GM18520 (cell line): ENCODE data around the gene CCR5AS.
"Not testable (repeated sequence)": the region's sequence is repeated elsewhere in the genome, so short reads cannot be mapped to it uniquely, and the experiment has no call there.

Experiments used
- ATAC-seq: cut with Tn5 transposase; IDR thresholded peaks from one replicate; pipeline ENCODE4 v1.9.1; 2021; ENCODE audit not compliant: unreplicated experiment

The CCR5AS gene

DNA sequence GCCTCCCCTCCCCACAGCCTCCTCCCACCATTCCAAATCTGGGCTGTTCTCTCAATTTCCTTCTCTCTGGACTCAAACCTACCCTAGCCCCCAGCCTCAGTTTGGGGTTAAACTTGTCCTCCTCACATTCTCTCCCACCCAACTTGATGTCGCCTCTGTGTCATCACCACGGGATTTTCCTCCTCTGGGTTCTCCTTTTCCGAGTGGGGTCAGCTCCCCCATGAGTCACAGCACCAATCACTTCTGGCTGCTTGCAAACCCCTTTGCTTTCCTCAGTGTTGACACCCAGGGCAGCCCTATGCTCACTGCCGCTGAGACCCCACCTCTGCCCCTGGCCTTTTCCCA is 451 bp downstream of the CCR5AS start:
- no peak for ATAC-seq

DNA sequence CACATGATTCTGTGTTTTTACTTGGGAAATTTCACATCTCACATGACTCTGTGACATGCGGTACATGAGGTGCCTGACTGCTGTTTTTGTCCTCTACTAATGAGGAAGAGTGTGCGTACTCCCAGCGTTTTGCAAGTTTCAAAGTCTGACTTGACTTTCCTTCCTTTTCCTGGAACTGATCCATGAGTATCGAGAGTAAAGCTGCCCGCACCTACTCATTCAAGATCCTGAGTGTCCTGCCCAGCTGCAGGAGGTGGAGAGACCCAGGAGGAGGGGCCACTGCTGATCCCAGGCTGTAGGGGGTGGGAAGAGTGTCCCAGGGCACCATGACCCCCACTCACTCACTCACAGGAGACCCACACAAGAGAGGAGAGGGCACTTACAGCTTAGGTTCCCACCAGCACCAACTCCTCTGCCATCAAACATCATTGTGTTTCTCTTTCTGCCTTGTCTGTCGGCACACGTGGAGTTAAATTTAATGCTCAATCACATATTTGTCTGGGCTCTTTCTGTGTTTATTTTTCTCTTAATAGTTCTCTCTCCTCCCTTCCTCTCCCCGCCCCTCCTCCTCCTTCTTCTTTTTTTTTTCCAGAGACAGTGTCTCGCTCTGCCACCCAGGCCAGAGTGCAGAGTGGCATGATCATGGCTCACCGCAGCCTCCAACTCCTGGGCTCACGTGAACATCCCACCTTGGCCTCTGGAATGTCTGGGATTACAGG is 1.4 kb downstream of the CCR5AS start:
- ATAC-seq = no peak

DNA sequence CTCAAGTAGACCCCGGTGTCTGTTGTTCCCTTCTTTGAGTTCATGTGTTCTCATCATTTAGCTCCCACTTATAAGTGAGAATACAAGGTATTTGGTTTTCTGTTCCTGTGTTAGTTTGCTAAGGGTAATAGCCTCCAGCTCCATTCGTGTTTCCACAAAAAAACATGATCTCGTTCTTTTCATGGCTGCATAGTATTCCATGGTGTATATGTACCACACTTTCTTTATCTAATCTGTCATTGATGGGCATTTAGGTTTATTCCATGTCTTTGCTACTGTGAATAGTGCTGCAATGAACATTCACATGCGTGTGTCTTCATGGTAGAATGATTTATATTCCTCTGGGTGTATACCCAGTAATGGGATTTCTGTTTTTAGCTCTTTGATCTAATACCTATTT is 4.0 kb downstream of the CCR5AS start:
- not testable (repeated sequence) for ATAC-seq

DNA sequence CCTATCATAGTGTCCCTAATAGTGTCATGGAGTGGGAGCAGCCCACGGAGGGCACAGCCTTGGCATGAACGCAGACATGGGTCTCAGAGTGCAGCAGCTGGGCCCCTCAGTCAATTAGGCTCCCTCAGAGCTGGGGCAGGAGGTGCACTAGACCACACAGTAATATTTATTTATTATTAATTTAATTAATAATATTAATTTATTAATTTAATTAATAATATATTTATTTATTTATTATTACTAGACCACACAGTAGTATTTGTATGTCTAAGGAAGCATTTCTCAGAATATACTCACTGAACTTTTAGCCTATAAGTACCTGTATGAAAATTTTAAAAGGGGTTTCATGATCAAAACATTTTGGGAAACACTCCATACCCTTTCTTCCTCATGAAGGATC is 5.3 kb downstream of the CCR5AS start:
- ATAC-seq = no peak

DNA sequence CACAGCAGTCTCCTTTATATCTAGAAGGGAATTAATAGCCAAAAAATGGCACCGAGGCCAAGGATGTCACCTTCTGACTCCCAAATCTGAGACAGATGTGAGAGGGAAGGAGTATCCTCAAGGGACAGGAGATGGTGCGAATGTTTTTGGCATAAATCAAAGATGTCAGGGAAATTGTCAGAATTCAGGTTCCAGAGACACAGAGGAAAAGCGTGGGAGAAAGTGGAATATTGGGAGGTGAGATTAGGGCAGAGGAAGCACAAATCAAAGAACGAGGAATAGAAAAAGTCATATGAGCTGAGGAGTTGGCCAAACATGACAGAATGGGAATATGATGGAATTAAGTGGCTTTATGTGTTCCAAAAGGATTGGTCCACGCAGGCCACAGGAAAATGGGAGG is 6.0 kb downstream of the CCR5AS start:
- ATAC-seq = no peak

DNA sequence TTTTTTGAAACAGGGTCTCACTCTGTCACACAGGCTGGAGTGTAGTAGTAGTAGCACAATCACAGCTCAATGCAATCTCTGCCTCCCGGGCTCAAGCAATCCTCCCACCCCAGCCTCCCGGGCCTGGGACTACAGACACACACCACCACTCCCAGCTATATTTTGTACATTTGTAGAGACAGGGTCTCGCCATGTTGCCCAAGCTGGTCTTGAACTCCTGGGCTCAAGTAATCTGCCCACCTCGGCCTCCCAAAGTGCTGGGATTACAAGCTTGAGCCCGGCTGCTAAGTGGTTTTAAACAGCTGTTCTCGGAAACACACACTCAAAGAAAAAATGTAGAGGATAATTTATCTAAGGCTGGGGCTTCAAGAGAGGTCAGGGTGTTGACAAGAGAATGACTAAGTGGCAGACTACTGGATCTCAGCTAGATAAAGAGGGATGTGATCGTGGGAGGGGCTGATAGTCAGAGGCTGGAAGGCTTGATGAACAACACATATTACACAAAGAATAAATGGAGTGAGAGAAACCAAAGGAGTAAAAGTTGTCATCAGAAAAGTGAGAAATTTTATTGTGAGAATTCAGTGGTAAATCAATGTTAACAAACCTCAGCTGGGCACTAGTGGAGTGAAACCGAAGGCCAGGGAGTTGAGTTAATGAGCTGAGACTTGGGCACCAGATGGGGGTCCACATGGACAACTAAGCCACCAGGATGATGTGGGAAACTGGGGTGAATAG is 6.7 kb downstream of the CCR5AS start:
- ATAC-seq = no peak

DNA sequence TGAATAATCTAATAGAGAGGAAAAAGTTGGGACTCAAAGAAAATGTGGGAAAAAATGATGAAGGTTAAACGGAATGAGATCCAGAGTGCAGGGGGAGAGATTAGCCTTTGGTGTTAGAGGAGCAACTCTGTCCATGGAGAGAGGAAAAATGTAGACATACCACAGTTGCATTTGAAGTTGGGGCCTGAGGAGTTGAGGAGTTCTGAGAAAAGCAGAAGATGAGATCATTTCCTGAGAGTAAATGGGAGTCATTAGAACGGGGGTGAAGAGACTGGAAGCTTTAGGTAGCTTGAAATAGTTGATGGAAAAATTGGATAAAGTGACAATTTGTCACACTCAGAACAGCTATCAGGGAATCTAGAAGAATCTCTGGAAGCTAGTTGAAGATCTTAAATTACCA is 7.3 kb downstream of the CCR5AS start:
- no peak for ATAC-seq

DNA sequence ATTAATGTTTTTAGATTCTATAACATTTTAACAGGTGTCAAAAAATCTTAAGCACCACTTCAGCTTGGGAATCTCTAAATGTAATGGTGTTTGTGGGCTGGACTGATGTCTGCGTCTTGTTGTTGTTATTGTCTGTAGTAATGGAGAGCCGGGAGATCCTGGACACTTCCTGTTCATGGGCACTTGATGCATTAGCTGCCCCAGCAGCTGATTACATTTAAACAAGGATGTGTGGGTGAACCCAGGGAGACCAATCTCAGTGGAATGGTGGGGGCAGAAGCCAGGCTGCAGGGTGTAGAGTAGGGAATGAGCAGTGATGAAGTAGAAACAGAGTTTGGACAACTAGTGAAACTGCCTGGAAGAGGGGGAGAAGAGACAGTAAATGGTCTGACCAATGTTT is 7.8 kb downstream of the CCR5AS start:
- ATAC-seq = no peak

DNA sequence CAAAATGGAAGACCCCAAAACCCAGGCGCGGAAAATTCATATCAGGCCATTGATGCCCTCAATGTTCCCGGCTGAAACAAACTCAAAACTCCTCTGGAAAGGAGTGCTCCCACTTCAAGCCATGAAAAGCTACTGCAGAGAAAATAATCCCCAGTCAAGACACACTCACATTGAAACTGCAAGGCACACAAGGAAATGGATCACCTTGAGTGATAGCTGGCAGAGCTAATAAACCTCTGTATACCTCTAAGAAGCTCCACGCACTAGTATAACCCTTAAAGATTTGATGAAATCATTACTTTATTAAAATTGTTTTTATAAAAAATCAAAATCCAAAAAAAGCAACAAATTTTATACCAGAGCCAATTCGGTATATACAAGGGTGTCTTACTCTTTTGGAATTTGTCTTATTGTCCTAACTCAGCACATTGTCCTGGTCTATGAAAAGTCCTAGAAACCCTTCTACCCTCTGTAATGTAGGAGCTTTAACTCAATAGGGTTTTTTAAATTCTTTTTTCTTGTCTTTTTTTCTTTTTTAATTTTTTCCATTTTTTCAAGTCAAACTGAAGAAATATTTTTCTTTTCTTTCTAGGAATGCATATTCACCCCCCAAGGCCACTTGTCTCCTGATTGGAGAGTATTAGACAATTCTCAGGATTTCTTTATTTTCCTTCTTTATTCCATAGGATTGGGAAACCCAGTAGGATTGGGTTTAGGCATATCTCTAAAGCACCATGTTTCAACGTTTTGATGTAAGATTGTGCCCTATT is 8.5 kb downstream of the CCR5AS start:
- no peak for ATAC-seq

DNA sequence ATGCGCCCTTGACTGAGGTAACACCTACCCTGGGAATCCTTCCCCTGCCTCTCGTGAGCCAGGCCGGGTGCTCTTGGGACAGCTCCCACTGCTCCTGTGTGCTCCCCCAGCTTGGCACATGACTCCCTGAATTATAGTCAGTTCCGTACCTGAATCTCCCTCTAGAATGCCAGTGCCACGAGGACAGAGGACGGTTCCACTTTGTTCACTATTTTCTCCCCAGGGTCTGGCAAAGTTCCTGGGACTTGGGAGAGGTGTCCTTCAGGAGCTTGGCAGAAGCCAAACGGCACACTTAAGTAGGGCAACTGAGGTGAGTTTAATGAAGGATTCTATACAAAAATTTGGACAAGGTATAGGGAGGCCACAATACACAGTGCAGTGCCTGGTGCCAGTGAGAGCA is 9.8 kb downstream of the CCR5AS start:
- ATAC-seq = no peak

DNA sequence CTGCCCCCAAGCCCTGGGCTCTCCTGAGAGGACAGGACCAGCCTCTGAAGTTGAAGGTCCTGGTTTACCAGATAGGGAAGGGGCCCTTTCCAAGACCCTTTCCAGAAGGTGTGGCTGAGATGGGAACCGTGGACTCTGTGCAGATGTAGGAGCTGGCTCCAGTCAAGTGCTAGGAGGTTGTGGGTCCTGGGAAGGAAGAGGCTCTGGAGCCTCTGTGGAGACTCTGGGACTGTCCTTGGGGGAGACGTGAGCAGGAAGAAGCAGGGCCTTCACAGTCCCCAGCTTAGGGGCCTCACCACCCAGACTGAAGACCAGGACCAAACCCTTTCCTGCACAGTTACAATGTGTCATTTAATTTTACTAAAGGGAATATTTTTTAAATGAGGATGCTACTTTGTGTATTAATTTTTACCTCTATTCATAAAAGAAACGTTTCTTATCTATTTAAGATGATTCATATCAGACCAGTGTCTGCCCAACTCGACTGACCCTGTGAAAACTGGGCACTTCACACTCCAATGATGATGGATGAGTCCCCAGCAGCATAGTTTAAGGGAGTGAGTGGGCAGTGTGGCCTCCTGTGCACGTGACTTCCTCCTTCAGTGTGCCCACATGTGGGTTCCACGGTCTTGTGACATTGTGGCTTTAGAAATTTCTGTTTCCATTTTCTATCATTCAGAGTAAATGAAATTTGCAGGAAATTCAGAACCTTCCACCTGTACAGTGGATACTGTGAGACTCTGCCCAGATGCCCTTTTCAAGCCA is 10.9 kb downstream of the CCR5AS start:
- ATAC-seq = no peak

DNA sequence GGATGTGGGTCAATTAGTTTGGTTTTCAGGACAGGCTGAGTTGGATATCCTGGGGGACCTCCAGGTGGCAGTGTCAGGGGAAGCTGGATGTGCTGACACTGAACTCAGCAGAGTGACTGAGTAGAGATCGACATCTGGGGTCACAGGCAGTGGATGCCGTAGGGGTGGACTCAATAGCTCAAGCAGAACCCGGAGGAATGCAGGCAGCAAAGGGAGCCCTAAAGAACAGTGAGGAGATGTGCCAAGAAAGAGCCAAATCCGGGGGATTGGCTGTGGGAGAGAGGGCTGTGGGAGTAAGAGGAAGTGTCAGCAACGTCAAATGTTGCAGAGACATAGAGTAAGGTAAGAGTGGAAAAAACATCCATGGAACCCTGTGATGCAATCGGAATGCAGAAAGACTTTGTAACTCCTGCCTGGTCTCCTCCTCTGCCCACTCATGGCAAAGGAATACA is 11.6 kb downstream of the CCR5AS start:
- ATAC-seq = no peak

DNA sequence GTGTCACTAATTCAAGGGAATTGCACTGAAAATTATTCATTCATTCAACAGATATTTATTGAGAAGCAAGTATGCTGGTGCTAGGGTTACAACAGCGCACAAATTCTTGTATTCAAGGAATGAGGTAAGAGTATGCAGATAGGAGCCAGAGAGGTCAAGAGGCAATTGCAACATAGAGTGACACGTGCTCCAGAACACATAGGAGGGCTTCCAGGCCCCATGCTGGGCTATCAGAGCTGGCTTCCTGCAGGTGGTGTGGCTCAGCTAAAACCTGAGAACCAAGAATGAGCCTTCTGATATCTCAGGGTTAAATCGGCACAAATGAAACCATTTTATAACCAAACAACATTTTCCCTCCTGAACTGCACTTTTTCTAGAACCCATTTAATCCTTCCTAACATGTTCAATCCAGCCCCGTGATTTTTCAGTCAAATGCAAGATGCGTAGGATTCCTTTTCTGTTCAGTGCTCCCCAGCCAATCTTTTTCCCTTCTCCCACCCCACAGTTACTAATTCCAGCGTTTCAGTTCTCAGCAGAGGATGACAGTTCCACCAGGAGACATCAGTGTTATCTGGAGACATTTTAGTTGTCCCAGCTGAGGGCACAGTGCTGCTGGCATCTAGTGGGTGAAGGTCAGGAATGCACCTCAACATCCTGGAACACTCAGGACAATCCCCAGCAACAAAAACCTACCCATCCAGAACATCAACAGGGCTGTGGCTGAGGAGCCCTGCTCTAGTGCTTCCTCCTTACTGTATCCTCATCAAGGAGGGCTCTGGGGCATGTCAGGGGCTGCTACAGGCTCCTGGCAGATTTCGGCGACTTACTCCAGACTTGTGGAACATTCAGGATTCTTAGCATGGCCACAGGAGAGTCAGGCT is 13.1 kb downstream of the CCR5AS start:
- ATAC-seq = no peak

DNA sequence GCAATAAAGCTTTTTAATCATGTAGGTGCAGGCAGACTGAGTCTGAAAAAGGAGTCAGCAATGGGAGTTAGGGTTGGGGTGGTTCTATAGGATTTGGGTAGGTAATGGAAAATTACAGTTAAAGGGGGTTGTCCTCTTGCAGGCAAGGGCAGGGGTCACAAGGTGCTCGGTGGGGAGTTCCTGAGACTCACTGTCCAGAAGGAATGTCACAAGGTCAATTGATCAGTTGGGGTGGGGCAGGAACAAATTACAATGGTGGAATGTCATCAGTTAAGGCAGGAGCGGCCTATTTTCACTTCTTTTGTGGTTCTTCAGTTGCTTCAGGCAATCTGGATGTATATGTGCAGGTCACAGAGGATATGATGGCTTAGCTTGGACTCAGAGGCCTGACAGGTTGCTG is 13.9 kb downstream of the CCR5AS start:
- no peak for ATAC-seq

DNA sequence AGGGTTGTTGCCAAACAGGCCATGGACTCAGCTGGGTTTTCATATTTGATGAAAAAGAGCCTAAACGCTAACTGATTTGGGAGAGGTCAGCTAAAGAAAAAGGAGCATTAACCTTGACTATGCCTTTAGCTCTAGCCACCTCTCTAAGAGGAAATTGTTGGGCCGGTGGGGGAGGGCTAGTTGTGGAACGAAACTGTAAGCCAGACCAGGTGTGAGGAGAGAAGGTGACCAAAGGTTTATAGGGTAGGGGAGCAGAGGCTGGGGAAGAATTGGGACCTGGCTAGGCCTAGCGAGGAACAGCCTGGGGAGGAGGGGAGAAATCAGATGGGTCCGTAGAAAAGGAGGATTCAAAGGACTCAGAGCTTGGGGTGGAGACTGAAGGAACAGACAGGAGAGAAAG is 15.3 kb downstream of the CCR5AS start:
- not testable (repeated sequence) for ATAC-seq

DNA sequence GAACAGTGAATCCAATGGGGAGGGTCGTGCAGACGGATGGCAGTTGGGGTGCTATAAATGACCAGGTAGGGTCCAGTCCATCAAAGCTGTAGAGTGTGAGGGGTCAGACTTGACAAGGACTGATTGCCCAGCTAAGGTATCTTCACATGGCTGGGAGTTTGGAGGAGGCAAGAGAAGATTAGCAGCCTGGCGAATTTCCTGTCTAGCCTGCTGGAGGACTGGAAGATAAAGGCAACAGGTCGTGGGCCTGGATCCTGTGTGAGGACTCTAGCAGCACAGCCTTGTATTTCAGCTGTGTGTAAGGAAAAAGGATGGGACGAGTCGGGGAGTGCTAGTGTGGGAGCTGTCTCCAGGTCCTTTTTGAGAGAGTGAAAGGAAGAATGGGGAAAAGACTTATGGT is 17.6 kb downstream of the CCR5AS start:
- no peak for ATAC-seq

DNA sequence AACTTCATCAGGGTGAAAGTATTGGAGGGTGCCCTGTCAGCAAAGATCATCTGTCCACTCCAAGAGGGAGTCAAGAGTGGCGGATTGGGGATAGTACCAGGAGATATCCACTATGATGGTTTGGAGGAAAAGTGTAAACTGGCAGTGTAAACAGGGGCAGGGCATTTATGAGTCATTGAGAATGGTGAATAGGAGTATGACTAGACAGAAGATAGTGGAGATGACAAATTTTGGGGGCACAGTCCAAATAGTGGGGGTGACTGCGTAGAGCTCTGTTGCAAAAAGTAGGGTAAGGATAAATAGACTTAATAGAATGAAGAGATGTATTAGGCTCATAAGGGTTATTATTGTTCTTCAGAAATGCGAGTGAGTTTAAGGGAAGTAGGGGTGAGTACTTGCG is 18.0 kb downstream of the CCR5AS start:
- ATAC-seq = not testable (repeated sequence)

DNA sequence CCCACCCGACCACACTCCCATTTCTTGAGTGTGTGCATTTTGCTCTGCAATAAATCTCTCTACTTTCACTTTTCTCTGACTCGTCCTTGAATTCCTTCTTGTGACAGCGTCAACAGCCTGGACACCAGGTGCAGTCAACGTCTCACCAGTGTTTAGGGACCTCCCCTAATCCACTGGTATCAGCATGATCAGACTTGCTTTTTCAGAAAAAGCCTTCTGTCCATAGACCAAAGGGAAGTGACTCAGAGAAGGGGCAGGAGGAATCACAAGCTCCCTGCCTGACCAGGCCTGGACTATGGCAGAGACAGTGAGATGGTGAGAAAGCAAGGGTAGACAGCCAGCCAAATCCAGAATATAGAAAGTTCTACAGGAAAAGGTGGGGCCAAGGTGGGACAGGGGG is 20.7 kb downstream of the CCR5AS start:
- ATAC-seq = no peak

DNA sequence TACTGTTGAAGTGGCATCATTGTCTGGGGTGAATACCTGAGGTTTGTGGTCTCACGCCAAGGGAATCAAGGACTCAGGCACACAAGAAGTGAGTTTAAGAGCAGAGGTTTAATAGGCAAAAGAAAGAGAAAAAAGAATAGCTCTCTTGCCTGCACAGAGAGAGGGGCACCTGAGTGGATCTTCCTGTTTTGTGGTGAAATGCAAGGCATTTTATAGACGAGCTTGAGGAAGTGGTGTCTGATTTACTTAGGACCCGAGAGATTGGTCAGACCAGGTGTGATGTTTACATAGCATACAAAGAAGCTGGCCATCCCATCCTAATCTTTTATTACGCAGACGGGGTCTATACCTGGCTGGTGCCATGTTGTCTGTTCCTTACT is 22.9 kb downstream of the CCR5AS start:
- no peak for ATAC-seq

DNA sequence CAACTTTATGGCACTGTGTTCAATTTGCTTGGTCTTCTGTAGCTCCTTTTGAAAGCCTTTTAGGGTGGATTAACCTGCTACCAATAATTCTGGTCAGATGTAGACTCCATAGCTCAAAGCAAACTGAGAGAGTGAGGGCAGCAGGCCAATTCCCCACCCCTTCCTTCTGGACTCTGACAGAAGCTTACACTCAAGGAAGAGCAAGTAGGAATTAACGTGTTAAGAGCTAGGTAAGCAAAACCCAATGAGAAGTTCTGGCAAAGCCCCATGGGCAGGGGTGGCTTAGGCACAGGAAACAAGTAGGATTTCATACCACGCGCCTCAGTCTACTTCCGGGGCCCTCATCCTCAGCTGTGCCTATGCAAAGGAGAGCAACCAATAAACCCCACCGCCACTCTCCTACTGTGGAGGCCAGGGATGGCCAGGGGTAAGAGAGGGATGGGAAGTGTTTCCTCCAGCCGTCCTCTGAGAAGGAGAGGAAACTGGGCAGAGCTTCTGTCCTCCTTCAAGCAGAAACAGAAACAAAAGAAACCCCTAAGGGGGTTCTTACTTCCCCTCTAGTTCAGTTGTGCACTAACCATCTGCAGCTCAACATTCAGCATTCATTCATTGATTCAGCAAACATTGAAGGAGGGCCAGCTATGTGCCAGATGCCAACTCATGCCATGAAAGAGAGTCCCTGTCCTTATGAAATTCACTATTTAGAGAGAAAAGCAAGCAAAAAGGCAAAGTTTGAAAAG is 23.5 kb downstream of the CCR5AS start:
- ATAC-seq = no peak
